GM12864 (cell line): ENCODE measurements around the gene SHISA3.
A peak's percentile ranks its signal among the peaks of the same experiment; 100 is the strongest.

Experiments
- DNase-seq: peaks from one replicate; pipeline ENCODE4 v3.0.0-alpha.2; 2011; ENCODE audit warnings: low read depth
- H3K4me3 ChIP-seq: 2 replicates; pipeline ENCODE4 v1.5.1; 2011; ENCODE audit warnings: mild to moderate bottlenecking, low read depth, low read length, control low read depth
- TF ChIP-seq, protein P1 (sequence below): IDR thresholded peaks from 2 replicates; pipeline ENCODE4 v1.5.1; 2011; ENCODE audit warnings: low read depth, mild to moderate bottlenecking, moderate library complexity, low read length, control low read depth, inconsistent platforms; ENCODE audit errors: missing control alignments

SHISA3 gene

GRCh38 chr4:42398871-42399331 lies 1.6 kb downstream of the SHISA3 start:
- DNase-seq = no peak
- H3K4me3 ChIP-seq = peak overlapping the region; percentile 69
- TF ChIP-seq, protein P1, sequence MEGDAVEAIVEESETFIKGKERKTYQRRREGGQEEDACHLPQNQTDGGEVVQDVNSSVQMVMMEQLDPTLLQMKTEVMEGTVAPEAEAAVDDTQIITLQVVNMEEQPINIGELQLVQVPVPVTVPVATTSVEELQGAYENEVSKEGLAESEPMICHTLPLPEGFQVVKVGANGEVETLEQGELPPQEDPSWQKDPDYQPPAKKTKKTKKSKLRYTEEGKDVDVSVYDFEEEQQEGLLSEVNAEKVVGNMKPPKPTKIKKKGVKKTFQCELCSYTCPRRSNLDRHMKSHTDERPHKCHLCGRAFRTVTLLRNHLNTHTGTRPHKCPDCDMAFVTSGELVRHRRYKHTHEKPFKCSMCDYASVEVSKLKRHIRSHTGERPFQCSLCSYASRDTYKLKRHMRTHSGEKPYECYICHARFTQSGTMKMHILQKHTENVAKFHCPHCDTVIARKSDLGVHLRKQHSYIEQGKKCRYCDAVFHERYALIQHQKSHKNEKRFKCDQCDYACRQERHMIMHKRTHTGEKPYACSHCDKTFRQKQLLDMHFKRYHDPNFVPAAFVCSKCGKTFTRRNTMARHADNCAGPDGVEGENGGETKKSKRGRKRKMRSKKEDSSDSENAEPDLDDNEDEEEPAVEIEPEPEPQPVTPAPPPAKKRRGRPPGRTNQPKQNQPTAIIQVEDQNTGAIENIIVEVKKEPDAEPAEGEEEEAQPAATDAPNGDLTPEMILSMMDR = no peak

- TF ChIP-seq, protein P1 = no peak
- H3K4me3 ChIP-seq = peak overlapping the region; percentile 69
- no peak for DNase-seq
Measured at GRCh38 chr4:42399393-42399792, 2.1 kb downstream of the SHISA3 start.

DNA sequence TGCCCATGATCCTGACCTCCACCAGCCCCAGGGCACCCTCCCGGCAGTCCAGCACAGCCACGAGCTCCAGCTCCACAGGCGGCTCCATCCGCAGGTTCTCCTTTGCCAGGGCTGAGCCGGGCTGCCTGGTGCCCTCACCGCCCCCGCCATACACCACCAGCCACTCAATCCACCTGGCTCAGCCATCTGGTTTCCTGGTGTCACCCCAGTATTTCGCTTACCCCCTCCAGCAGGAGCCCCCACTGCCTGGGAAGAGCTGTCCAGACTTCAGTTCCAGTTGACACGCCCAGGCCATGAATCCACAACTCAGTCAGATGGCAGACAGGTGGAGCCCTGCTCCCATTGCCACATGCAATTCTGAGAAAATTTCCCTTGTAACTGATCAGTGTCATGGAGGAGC lies 3.9 kb downstream of the SHISA3 start:
- H3K4me3 ChIP-seq = no peak overlapping the region
- DNase-seq = no peak
- TF ChIP-seq, protein P1 = no peak

GRCh38 chr4:42404001-42404400 lies 6.7 kb downstream of the SHISA3 start:
- H3K4me3 ChIP-seq = no peak overlapping the region
- DNase-seq = no peak
- TF ChIP-seq, protein P1 = peak; percentile 30

GRCh38 chr4:42410446-42410845 lies 13.2 kb downstream of the SHISA3 start:
- TF ChIP-seq, protein P1 = no peak
- DNase-seq = no peak
- H3K4me3 ChIP-seq = no peak overlapping the region

DNA sequence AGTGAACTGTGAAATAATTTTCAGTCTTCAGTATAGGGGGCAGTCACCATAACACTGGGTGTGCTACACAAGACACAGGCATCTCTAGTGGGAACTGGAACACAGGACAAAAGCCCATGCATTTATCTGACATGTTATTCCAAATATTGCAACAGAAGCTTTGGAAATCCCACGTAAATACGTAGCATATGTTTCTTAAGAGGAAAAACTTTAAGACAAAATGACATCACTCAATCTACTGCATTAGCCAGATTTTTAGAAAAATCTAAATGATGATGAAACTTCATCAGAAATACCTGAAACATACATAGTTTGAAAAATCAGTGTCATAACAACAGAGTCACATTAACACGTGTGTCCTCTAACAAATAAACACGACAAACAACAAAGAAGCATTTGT lies 14.5 kb downstream of the SHISA3 start:
- TF ChIP-seq, protein P1 = no peak
- no peak overlapping the region for H3K4me3 ChIP-seq
- DNase-seq = no peak

GRCh38 chr4:42412251-42412650 lies 15.0 kb downstream of the SHISA3 start:
- TF ChIP-seq, protein P1 = no peak
- no peak overlapping the region for H3K4me3 ChIP-seq
- DNase-seq = no peak
